HEK293 (cell line): ENCODE measurements around the gene PGPEP1.
"Not testable (repeated sequence)": the region's sequence is repeated elsewhere in the genome, so short reads cannot be mapped to it uniquely, and the experiment has no call there.

Experiments
- CTCF ChIA-PET: fragments of 350-600 bp; formaldehyde crosslinking; extraction: SDS; loops from one replicate; lab custom pipeline; 2021; ENCODE audit warnings: antibody characterized with exemption; lab: Yijun Ruan, JAX
- POLR2A ChIA-PET: fragments of 300-600 bp; formaldehyde crosslinking; extraction: SDS; loops from one replicate; lab custom pipeline; 2020; ENCODE audit warnings: antibody characterized with exemption, inconsistent platforms; lab: Yijun Ruan, JAX
- H3K27ac ChIP-seq: fragments of 200-500 bp; sonication (Bioruptor generic); 2 replicates; pipeline ENCODE4 v1.5.1; 2014; ENCODE audit warnings: low read depth, low read length, control low read depth, inconsistent platforms; ENCODE audit errors: extremely low read depth
- H3K36me3 ChIP-seq, 2 experiments: fragments of 200-500 bp in 1 of 2; sonication (Bioruptor generic) in 1 of 2; 1 replicate in 1 of 2; 2 replicates in 1 of 2; pipeline ENCODE4 v1.5.1; 2014 to 2017; ENCODE audit warnings: inconsistent platforms in 2 of 2, low read length in 2 of 2; ENCODE audit not compliant: control insufficient read depth in 2 of 2, insufficient read depth in 1 of 2
- H3K4me1 ChIP-seq: fragments of 200-500 bp; sonication (Bioruptor generic); 2 replicates; pipeline ENCODE4 v1.5.1; 2014; ENCODE audit warnings: mild to moderate bottlenecking, low read length, inconsistent platforms; ENCODE audit not compliant: control insufficient read depth, insufficient read depth
- H3K4me3 ChIP-seq: 2 replicates; pipeline ENCODE4 v1.5.1; 2011; ENCODE audit warnings: low read depth, mild to moderate bottlenecking, control low read depth, low read length, moderate library complexity
- H3K9me3 ChIP-seq: fragments of 200-500 bp; sonication (Bioruptor generic); 2 replicates; pipeline ENCODE4 v1.5.1; 2014; ENCODE audit warnings: low read depth, low read length, inconsistent platforms; ENCODE audit not compliant: control insufficient read depth, insufficient read depth
- EGR2 ChIP-seq: fragments of 450-650 bp; formaldehyde crosslinking; IDR thresholded peaks from 2 replicates; pipeline ENCODE4 v1.5.1; 2016; ENCODE audit warnings: low read depth, missing biosample characterization, missing genetic modification characterization
- KLF10 ChIP-seq: fragments of 450-650 bp; IDR thresholded peaks from 2 replicates; pipeline ENCODE4 v1.5.1; 2018; ENCODE audit warnings: missing biosample characterization, mild to moderate bottlenecking, missing genetic modification characterization
- KLF8 ChIP-seq: fragments of 450-650 bp; formaldehyde crosslinking; IDR thresholded peaks from 2 replicates; pipeline ENCODE4 v1.5.1; 2016; ENCODE audit warnings: missing biosample characterization, missing genetic modification characterization
- PRDM1 ChIP-seq: fragments of 450-650 bp; formaldehyde crosslinking; IDR thresholded peaks from 2 replicates; pipeline ENCODE4; 2016; ENCODE audit warnings: missing biosample characterization, missing genetic modification characterization
- PRDM4 ChIP-seq: fragments of 450-650 bp; formaldehyde crosslinking; IDR thresholded peaks from 2 replicates; pipeline ENCODE4 v1.5.1; 2017; ENCODE audit warnings: missing biosample characterization, missing genetic modification characterization
- SCRT2 ChIP-seq: fragments of 450-650 bp; formaldehyde crosslinking; IDR thresholded peaks from 2 replicates; pipeline ENCODE4 v1.5.1; 2016; ENCODE audit warnings: missing biosample characterization, missing genetic modification characterization
- SETDB1 ChIP-seq: IDR thresholded peaks from one replicate; pipeline ENCODE4 v1.6.1; 2017; ENCODE audit warnings: mild to moderate bottlenecking, low read length, moderate library complexity, mixed read lengths; ENCODE audit not compliant: insufficient read length
- SP3 ChIP-seq: fragments of 450-650 bp; formaldehyde crosslinking; IDR thresholded peaks from 2 replicates; pipeline ENCODE4 v1.5.1; 2016; ENCODE audit warnings: missing biosample characterization, missing genetic modification characterization
- SP7 ChIP-seq: fragments of 450-650 bp; formaldehyde crosslinking; IDR thresholded peaks from 2 replicates; pipeline ENCODE4 v1.5.1; 2016; ENCODE audit warnings: missing biosample characterization, missing genetic modification characterization
- ZBTB48 ChIP-seq: fragments of 450-650 bp; formaldehyde crosslinking; IDR thresholded peaks from 2 replicates; pipeline ENCODE4 v1.5.1; 2016; ENCODE audit warnings: missing biosample characterization, missing genetic modification characterization
- ZFHX2 ChIP-seq: fragments of 450-650 bp; formaldehyde crosslinking; conservative IDR thresholded peaks from 2 replicates; pipeline ENCODE4 v1.5.1; 2016; ENCODE audit warnings: missing biosample characterization, missing genetic modification characterization
- ZFP69B ChIP-seq: fragments of 450-650 bp; formaldehyde crosslinking; IDR thresholded peaks from 2 replicates; pipeline ENCODE4 v1.5.1; 2016; ENCODE audit warnings: missing biosample characterization, missing genetic modification characterization
- ZNF112 ChIP-seq: fragments of 450-650 bp; formaldehyde crosslinking; IDR thresholded peaks from 2 replicates; pipeline ENCODE4 v1.5.0; 2017; ENCODE audit warnings: missing biosample characterization, missing genetic modification characterization
- ZNF133 ChIP-seq: fragments of 450-650 bp; formaldehyde crosslinking; IDR thresholded peaks from 2 replicates; pipeline ENCODE4 v1.5.1; 2016; ENCODE audit warnings: missing biosample characterization, missing genetic modification characterization
- ZNF214 ChIP-seq: fragments of 450-650 bp; formaldehyde crosslinking; IDR thresholded peaks from 2 replicates; pipeline ENCODE4 v1.5.1; 2017; ENCODE audit warnings: missing biosample characterization, mild to moderate bottlenecking, missing genetic modification characterization, borderline replicate concordance
- ZNF26 ChIP-seq: fragments of 450-650 bp; formaldehyde crosslinking; IDR thresholded peaks from 2 replicates; pipeline ENCODE4 v1.5.1; 2016; ENCODE audit warnings: missing biosample characterization, missing genetic modification characterization
- ZNF280D ChIP-seq: fragments of 450-650 bp; formaldehyde crosslinking; IDR thresholded peaks from 2 replicates; pipeline ENCODE4 v1.5.1; 2016; ENCODE audit warnings: missing biosample characterization, missing genetic modification characterization
- ZNF335 ChIP-seq: fragments of 450-650 bp; formaldehyde crosslinking; conservative IDR thresholded peaks from 2 replicates; pipeline ENCODE4 v1.5.1; 2016; ENCODE audit warnings: missing biosample characterization, missing genetic modification characterization
- ZNF366 ChIP-seq: fragments of 450-650 bp; formaldehyde crosslinking; conservative IDR thresholded peaks from 2 replicates; pipeline ENCODE4 v1.5.1; 2016; ENCODE audit warnings: missing biosample characterization, missing genetic modification characterization
- ZNF843 ChIP-seq: fragments of 450-650 bp; formaldehyde crosslinking; IDR thresholded peaks from 2 replicates; pipeline ENCODE4 v1.5.1; 2016; ENCODE audit warnings: missing biosample characterization, missing genetic modification characterization

Gene PGPEP1

GRCh38 chr19:18362934-18363542, 22.6 kb downstream of the PGPEP1 start (continued):
- 0 out of 2 replicates have a peak, but pooled peaks have one; percentile 16 for TF ChIP-seq PRDM4 (tag by site-specific recombination)

- H3K27ac ChIP-seq, result peak overlapping the region; percentile 94
- no peaks in the 10 kb centered on the region; the same call in 1 of the 2 replicates for H3K4me1 ChIP-seq
- peaks cover 0 to 4% of the 10 kb centered on the region in 2 experiments; a peak in 2 of 3 replicates for H3K36me3 ChIP-seq
- H3K9me3 ChIP-seq, result no peaks in the 10 kb centered on the region
- no peak overlapping the region for H3K4me3 ChIP-seq
- POLR2A ChIA-PET, result interaction anchor here (1.1 to 2.6 kb wide), 3 partner anchors 17 to 82 kb away, joined by 4 to 19 read pairs (median 10); partner anchors contain the start of gene JUND
- CTCF ChIA-PET, result interaction anchor here (1.2 to 3.7 kb wide), 4 partner anchors 14 to 47 kb away, joined by 3 to 23 read pairs (median 12); no protein-coding TSS in a partner anchor
- TF ChIP-seq ZNF366 (peak; percentile 87), PRDM1 (peak; percentile 71), ZNF214 (no peak), ZFP69B (tag by site-specific recombination) (no peak), SETDB1 (no peak)
These were observed 23.4 kb downstream of the PGPEP1 start for GRCh38 chr19:18363787-18364186.

GRCh38 chr19:18364277-18364825, 24.0 kb downstream of the PGPEP1 start:
- CTCF ChIA-PET, result interaction anchor here (1.2 to 3.7 kb wide), 5 partner anchors 11 to 46 kb away, joined by 3 to 23 read pairs (median 3); no protein-coding TSS in a partner anchor
- H3K27ac ChIP-seq, result peak overlapping the region; percentile 94
- not testable (repeated sequence) for H3K9me3 ChIP-seq, H3K36me3 ChIP-seq, H3K4me1 ChIP-seq, H3K4me3 ChIP-seq
- POLR2A ChIA-PET, result interaction anchor here (0.9 to 2.6 kb wide), 6 partner anchors 10 to 85 kb away, joined by 3 to 19 read pairs (median 4); partner anchors contain the start of gene JUND
- 0 out of 2 replicates have a peak, but pooled peaks have one; percentile 9 for TF ChIP-seq EGR2 (tag by site-specific recombination)
- peak; percentile 95 for TF ChIP-seq SCRT2
- peak; percentile 75 for TF ChIP-seq ZFHX2
- peak; percentile 51; the same call in 1 of the 2 replicates for TF ChIP-seq ZNF335

- Histone ChIP-seq H3K4me1 (no peaks in the 10 kb centered on the region; the same call in 1 of the 2 replicates), H3K36me3 (peaks cover 0 to under 1% of the 10 kb centered on the region in 2 experiments; a peak in 1 of 3 replicates), H3K27ac (peak overlapping the region; percentile 94), H3K9me3 (no peaks in the 10 kb centered on the region), H3K4me3 (no peak overlapping the region)
- ChIA-PET POLR2A (interaction anchor here (0.7 to 2.6 kb wide), 8 partner anchors 9 to 86 kb away, joined by 3 to 19 read pairs (median 4); partner anchors contain the start of gene JUND), CTCF (interaction anchor here (1.3 to 3.7 kb wide), 3 partner anchors 10 to 23 kb away, joined by 3 to 22 read pairs (median 10); no protein-coding TSS in a partner anchor)
- TF ChIP-seq KLF8 (tag by site-specific recombination) (peak; percentile 68), ZBTB48 (peak; percentile 69), KLF10 (tag by site-specific recombination) (peak; percentile 89), ZNF26 (no peak), ZNF843 (tag by site-specific recombination) (peak; percentile 94), ZNF133 (tag by site-specific recombination) (no peak), ZNF280D (tag by site-specific recombination) (peak; percentile 91), ZNF112 (tag by site-specific recombination) (no peak), ZNF214 (no peak), SP7 (peak; percentile 95), SP3 (tag by site-specific recombination) (peak; percentile 56; the same call in 1 of the 2 replicates)
These were observed 24.6 kb downstream of the PGPEP1 start for GRCh38 chr19:18364826-18365528.
